K562 (cell line): ENCODE measurements around the gene PSMB2. TPM values are rescaled to one million over a fixed set of nuclear protein-coding genes. Genes with fewer than 3 reads are reported as not detected.

Experiments
- CHAMP1 ChIP-seq: fragments of 450-650 bp; IDR thresholded peaks from 2 replicates; pipeline ENCODE4 v1.6.1; 2016; ENCODE audit warnings: mild to moderate bottlenecking
- CTCFL ChIP-seq: IDR thresholded peaks from 2 replicates; pipeline ENCODE4 v1.6.1; 2011; ENCODE audit warnings: borderline replicate concordance, low read depth, mild to moderate bottlenecking, moderate library complexity, low read length; ENCODE audit not compliant: insufficient read depth, poor library complexity, severe bottlenecking
- FOSL1 ChIP-seq: fragments of 200-800 bp; sonication (Bioruptor generic); conservative IDR thresholded peaks from 2 replicates; pipeline ENCODE4 v1.6.1; 2016; ENCODE audit warnings: missing genetic modification characterization, missing compliant biosample characterization
- POLR2G ChIP-seq: fragments of 200-400 bp; formaldehyde crosslinking; IDR thresholded peaks from 2 replicates; pipeline ENCODE4 v1.6.1; 2017; ENCODE audit warnings: low read depth, mild to moderate bottlenecking, antibody characterized with exemption, low read length, moderate library complexity
- SREBF1 ChIP-seq: fragments of 150-350 bp; IDR thresholded peaks from 2 replicates; pipeline ENCODE4 v1.6.1; 2014; ENCODE audit warnings: antibody characterized with exemption, low read depth, low read length, borderline replicate concordance
- TRIM28 ChIP-seq: fragments of 450-650 bp; IDR thresholded peaks from 2 replicates; pipeline ENCODE4 v1.6.1; 2017
- ZNF174 ChIP-seq: fragments of 250-450 bp; sonication (Bioruptor Pico); IDR thresholded peaks from 2 replicates; pipeline ENCODE4 v1.4.0; 2020; ENCODE audit warnings: mild to moderate bottlenecking
- ZNF280A ChIP-seq: fragments of 450-650 bp; IDR thresholded peaks from 2 replicates; pipeline ENCODE4 v1.6.1; 2018; ENCODE audit warnings: mild to moderate bottlenecking, low read depth; ENCODE audit not compliant: partially characterized antibody
- ZNF609 ChIP-seq: sonication (generic); formaldehyde crosslinking; IDR thresholded peaks from 2 replicates; pipeline ENCODE4 v1.8.1; 2023; ENCODE audit warnings: missing genetic modification reagents, mild to moderate bottlenecking, borderline replicate concordance
- ZNF655 ChIP-seq: fragments of 250-450 bp; sonication (Bioruptor Pico); IDR thresholded peaks from 2 replicates; pipeline ENCODE4 v1.5.0; 2021
- ZNF77 ChIP-seq: fragments of 250-450 bp; sonication (Bioruptor Pico); IDR thresholded peaks from 2 replicates; pipeline ENCODE4 v1.5.0; 2020
- ZNF780A ChIP-seq: fragments of 250-450 bp; sonication (Bioruptor Pico); IDR thresholded peaks from 2 replicates; pipeline ENCODE4 v1.5.0; 2021; ENCODE audit warnings: mild to moderate bottlenecking
- polyA plus RNA-seq, 8 experiments: library from polyadenylated mRNA; depleted of rRNA in 4 of 8; stranded (reverse) in 5 of 8; unstranded in 3 of 8; fragments of >200 nt; fragmentation: Nextera tagmentation in 2 of 8; fragmentation: Illumina TruSeq in 1 of 8; extraction: Ambion mirVana in 2 of 8; extraction: Trizol in 1 of 8; gene quantifications; 2 replicates each; pipeline versions ENCODE4 v1.2.1 to v1.2.3, GENCODE V29; 2011 to 2014; ENCODE audit warnings: inconsistent platforms in 1 of 8, missing spikeins in 1 of 8
- total RNA-seq, 7 experiments: library from RNA; depleted of rRNA in 6 of 7; stranded (reverse); fragments of >200 nt in 6 of 7; fragmentation: Illumina TruSeq in 2 of 7; extraction: Trizol in 2 of 7; gene quantifications; 2 replicates each; pipeline versions ENCODE4 v1.2.1 to v1.2.3, GENCODE V29; 2011 to 2021; ENCODE audit warnings: low replicate concordance in 1 of 7

The PSMB2 gene
- total and polyA plus RNA-seq, 9 of the 15 experiments (the other 6 are each of a cell fraction or from before 2014, with no cell fraction given): 71.7 to 543 (median 165) TPM

- 0 out of 2 replicates have a peak, but pooled peaks have one; percentile 55 for TF ChIP-seq SREBF1
- no peak; the same call in 1 of the 2 replicates for TF ChIP-seq CHAMP1
- no peak; the same call in 1 of the 2 replicates for TF ChIP-seq FOSL1 (tag)
- TF ChIP-seq ZNF174 (CRISPR knock-in tag): no peak
- no peak for TF ChIP-seq ZNF77 (CRISPR knock-in tag)
- peak; percentile 1 for TF ChIP-seq CTCFL
- peak; percentile 74; the same call in 1 of the 2 replicates for TF ChIP-seq ZNF609 (CRISPR knock-in tag)
- TF ChIP-seq ZNF655 (CRISPR knock-in tag): no peak
- peak; percentile 96 for TF ChIP-seq POLR2G
- TF ChIP-seq TRIM28: 0 out of 2 replicates have a peak, but pooled peaks have one; percentile 23
- TF ChIP-seq ZNF280A: peak; percentile 43
- TF ChIP-seq ZNF780A (CRISPR knock-in tag): no peak
Observed at GRCh38 chr1:35557611-35558373, 83.5 kb downstream of the PSMB2 start, which contains the start of gene NCDN (continued).
